GM20431 (cell line): ENCODE data around the gene UBE2F.
"Not testable (repeated sequence)": the region's sequence is repeated elsewhere in the genome, so short reads cannot be mapped to it uniquely, and the experiment has no call there.

ENCODE experiments used
- in situ Hi-C: fragments of 300-500 bp; cut with MseI, MboI; formaldehyde crosslinking; loops from one replicate; pipeline ENCODE4 v1.15.0; 2020; ENCODE audit warnings: low sequenced_read_pairs; ENCODE audit not compliant: unreplicated experiment

UBE2F gene

DNA sequence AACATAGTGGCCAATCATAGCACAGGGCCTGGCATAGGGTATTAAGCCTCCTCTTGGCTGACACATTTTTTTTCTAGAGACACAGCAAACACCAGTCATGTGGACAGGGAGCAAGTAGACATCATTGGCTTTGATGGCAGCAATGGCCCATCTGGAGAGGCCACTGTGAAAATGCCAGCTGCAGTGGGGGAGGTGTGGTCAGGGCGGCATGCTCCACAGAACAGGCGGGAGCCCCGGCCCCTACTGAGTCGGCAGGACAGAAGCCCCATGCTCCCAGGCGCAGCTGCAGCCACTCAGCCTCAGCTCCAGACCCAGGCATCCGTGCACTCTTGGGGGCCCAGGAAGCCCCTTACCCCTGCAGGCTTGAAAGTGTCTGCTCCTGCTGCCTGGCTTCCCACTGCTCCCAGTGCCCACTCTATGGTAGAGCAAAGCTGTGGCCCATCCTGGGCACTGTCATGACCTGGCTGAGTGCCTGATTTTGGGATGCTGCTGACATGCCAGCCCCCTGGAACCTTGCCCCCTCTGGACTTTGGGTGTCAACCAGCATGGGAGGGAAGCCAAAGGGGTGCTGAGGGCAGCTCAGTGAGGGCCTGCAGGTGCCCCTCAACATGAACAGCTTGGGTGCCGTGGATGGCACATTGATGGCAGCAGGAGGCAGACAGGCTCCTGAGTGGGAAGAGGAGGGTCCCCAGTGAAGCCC lies 23.3 kb upstream of the UBE2F start:
- in situ Hi-C loops, result no loop called here

- in situ Hi-C loops, result no loop called here
Measured at GRCh38 chr2:237944302-237944701, 22.5 kb upstream of the UBE2F start.

DNA sequence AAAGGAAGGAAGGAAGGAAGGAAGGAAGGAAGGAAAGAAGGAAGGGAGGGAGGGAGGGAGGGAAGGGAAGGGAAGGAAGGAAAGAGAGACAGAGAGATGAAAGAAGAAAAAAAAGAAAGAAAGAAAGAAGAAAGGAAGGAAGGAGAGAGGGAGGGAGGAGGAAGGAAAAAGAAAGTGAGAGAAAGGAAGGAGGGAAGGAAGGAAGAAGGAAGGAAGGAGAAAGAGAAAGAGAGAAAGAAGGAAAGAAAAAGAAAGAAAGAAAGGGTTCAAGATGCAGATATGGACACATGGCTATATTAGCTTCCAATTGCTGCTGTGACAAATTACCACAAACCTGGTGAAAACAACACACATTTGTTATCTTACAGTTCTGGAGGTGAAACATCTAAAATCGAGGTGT lies 20.4 kb upstream of the UBE2F start:
- in situ Hi-C loops, result no loop called here

GRCh38 chr2:237951354-237951753 lies 15.5 kb upstream of the UBE2F start:
- in situ Hi-C loops, result not testable (repeated sequence)

DNA sequence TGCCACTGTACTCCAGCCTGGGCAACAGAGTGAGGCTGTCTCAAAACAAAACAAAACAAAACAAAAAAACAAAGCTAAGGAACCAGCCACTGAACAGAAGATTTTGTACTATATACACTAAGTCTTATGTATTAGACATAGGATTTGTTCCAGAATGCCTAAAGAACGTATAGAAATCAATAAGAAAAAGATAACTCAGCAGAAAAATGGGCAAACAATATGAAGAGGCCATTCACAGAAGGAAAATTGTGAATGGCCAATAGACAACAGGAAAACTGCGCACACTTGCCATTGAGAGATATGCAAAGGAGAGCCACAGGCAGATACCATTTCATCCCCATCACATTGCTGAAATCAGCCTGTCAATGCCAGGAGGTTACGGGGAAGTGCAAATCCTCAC lies 14.9 kb upstream of the UBE2F start:
- in situ Hi-C loops, result no loop called here

DNA sequence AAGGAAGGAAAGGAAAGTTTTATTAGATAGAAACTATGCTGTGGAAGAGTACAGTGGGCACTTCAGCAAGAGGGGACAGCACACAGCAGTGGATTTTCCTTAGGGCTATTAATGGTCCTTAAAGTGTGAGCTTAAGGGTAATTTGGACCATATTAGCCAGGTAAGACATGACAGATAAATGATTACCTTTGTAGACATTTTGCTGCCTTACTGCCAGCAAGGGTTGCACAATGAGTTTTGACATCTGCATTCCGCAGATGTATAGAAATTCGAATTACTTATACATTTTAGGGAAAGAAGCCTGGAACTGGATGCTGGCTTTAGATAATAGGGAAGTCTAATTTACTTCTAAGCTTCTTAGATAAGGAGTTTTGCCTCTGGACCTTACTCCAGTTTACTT lies 14.0 kb upstream of the UBE2F start:
- in situ Hi-C loops, result no loop called here

- in situ Hi-C loops, result no loop called here
Measured at GRCh38 chr2:237955640-237956401, 11.0 kb upstream of the UBE2F start.

- in situ Hi-C loops, result no loop called here
Measured at GRCh38 chr2:237956402-237956736, 10.4 kb upstream of the UBE2F start.

GRCh38 chr2:237961637-237962036 lies 5.2 kb upstream of the UBE2F start:
- in situ Hi-C loops, result no loop called here

DNA sequence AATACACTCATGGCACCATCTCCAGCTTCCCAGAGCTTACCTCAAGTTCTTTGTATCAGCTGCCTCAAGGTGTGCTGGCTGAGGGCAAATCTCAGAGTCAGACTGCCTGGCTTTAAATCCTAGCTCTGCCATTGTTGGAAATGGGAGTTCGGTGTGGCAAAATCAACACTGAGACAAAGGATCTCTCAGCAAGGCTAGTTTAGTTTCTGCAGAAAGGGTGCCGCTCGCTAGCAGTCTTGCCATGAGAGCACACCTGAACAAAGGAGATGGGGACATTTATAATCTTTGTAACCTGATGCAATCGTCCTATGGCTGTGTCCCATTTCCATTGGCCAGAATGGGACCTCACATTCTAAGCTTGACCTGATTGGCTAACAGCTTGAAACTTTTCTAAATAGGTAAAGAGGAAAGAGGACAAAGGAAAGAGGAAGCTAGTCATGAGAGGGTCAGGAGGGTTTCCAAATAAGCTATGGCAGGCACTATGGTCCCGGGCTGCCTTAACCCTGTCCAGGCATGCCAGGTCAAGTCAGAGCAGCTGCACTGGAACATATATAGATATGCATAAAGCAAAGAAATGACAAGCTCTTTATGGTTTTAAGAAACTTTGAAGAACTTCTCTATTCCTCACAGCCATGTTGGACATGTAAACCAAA lies 4.3 kb upstream of the UBE2F start:
- in situ Hi-C loops, result no loop called here

- in situ Hi-C loops, result not testable (repeated sequence)
Measured at GRCh38 chr2:237963490-237963991, 3.3 kb upstream of the UBE2F start.

- in situ Hi-C loops, result no loop called here
Measured at GRCh38 chr2:237964194-237964577, 2.6 kb upstream of the UBE2F start.

DNA sequence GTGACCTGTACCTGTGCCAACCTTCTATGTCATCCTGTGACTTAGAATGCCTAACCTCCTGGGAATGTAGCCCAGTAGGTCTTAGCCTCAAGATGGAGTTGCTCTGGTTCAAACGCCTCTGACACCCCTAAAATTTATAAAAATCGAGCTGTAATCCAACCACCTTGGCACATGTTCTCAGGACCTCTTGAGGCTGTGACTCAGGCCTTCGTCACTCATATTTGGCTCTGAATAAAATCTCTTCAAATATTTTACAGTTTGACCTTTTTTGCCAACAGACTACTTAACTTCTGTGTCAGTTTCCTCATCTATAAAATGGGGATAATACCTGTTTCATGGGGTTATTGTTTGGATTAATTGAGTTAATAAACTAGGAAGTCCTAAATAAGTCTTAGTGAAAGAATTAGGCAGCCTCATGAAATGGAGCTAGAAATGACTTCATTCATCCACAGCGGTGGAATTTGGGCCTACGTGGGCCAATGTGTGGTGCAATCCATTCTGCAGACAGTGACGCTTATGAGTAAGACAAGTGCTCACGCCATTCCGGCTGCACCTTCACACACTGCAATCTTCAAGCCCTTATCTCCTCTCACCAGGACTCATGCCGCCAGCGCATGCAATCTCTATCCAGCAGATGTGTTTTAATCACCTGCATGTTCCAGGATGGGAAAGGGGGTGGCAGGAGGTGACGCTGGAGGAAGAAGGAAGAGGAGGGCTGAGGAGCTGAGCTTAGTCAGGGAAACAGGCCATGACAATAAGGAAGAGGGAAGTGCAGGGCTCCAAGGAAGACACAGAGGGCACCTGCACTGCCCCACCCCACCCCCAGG lies 2.0 kb upstream of the UBE2F start:
- in situ Hi-C loops, result no loop called here

GRCh38 chr2:237965844-237966243 lies 970 bp upstream of the UBE2F start:
- in situ Hi-C loops, result not testable (repeated sequence)

GRCh38 chr2:237966250-237966564 lies 607 bp upstream of the UBE2F start:
- in situ Hi-C loops, result no loop called here

GRCh38 chr2:237967463-237967951 lies 693 bp downstream of the UBE2F start:
- in situ Hi-C loops, result no loop called here

DNA sequence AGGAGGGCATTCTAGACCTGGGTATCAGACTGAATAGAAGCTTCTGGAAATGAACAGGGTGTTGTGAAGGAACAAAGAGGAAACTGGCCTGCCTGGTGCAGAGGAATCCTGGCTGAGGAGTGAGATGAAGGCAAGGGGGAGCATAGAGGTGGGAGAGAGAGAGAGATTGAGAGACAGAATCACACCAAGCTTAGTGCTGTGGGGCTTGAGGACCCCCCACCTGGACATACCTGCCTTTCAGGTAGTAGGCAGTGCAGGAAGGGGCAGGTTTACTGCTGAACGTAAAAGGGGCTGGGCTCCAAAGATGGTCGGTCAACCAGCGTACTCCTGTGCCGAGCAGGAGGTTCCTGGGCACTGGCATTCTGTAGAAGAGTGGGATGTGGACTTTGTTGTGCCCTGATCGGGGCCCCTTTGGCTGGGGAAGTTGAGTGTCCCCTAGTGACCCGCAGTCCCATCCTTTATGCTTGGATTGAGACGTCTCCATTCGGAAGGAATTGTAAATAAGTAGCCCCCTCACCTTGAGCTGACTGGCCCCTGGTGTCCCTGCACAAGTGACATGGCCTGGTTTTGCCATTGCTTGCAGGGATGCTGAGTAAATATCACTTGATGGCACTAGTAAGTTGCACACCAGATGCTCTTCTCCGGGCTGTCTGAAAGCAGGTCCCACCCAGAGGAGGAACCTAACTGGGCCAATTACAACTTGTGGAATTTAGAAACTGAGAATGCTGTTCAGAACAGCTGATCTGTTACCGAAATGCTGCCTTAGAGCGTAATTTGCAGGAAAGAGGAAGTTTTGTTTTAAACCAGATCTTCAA lies 1.4 kb downstream of the UBE2F start:
- in situ Hi-C loops, result no loop called here

DNA sequence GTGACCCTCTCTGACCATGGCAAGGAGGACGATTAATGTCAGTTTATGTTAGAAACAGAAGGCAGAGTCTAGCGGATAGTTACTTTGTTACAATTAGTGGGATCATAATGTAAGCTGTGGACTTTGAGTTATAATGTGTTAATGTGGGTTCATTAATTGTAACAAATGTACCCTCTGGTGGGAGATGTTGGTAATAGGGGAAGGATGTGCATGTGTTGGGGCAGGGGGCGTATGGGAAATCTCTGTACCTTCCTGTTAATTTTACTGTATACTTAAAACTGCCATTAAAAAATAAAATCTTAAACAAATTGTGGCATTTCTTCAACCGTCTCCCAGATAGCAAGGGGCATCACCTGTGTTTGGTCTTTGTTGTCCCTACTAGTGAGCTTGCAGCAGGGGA lies 4.8 kb downstream of the UBE2F start:
- in situ Hi-C loops, result no loop called here

DNA sequence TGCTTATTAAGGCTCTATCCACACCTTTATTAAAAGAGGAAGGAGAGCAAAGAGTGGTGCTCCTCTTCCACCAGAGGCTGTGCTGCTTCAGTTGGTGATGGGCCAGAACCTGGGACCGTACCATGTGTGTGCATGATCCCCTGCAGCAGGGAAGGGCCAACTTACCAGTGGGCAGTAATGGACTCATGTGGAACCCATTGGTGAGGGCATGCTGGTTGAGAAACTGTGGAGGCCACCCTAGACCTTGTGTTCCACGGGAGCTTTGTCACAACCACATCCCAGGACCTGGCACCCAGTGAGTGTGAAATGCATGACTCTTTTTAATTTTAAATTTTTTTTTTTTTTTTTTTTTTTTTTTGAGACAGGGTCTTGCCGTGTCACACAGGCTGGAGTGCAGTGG lies 5.4 kb downstream of the UBE2F start:
- in situ Hi-C loops, result no loop called here

DNA sequence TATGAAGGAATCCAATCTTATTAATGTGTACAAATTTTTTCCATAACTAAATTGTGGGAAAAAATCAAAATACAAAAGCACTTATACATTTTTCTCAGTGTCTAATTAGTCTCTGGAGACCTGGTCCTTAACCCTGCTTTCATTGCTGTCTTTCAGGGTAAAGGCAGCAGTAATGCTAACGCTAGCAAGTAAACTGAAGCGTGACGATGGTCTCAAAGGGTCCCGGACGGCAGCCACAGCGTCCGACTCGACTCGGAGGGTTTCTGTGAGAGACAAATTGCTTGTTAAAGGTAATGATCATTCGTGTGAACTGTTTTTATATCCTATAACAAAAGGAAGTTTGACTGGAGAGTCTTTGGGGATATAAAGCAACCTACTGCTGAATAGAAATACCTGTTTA lies 6.1 kb downstream of the UBE2F start:
- in situ Hi-C loops, result no loop called here
